ENCODE data around the gene SCAMP4.
"Not testable (repeated sequence)": the region's sequence is repeated elsewhere in the genome, so short reads cannot be mapped to it uniquely, and the experiment has no call there.

Gene SCAMP4

DNA sequence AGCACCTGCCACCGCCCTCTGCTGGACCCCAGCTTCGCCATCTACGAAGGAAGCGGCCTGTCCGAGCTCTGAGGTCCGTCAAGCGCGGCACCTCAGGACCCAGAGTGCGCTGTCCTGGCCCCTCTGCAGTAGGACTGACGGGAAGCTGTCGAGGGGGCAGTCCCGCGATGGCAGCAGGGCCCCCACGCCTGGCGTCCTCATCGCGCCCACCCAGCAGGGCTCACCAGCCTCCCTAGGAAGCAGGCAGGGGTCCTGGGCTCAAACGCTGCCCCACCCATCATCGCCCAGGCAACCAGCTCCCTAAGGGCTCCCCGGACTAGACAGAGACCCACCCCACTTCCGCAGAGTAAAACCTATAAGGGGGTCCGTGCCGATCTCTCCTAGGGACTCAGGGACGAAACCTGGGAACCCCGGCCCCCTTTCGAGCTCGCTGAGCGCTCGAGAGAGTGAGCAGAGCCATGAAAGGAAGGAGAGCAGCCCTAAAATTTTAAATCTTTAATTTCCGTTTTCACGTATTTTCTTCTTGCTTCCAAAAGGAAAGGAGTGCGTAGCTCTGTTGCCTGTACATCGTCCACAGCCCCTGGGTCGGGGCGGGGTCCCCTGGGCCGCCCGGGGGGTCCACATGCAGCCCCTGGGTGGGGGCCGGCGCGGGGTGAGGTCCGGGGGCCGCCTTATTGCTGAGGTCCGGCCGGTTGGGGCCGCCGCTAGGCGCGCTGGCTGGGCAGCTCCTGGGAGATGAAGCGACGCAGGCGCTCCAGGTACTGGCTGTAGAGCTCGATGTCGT, 28.5 kb upstream of the SCAMP4 start:
- H3K4me1 Mint-ChIP-seq, result peaks cover 14% of the 10 kb centered on the region
- H3K36me3 Mint-ChIP-seq, H3K27me3 Mint-ChIP-seq, H3K9me3 Mint-ChIP-seq: not testable (repeated sequence)
- H3K4me3 Mint-ChIP-seq, result peak overlapping the region; percentile 98
- H3K27ac Mint-ChIP-seq, result peak overlapping the region; percentile 86

DNA sequence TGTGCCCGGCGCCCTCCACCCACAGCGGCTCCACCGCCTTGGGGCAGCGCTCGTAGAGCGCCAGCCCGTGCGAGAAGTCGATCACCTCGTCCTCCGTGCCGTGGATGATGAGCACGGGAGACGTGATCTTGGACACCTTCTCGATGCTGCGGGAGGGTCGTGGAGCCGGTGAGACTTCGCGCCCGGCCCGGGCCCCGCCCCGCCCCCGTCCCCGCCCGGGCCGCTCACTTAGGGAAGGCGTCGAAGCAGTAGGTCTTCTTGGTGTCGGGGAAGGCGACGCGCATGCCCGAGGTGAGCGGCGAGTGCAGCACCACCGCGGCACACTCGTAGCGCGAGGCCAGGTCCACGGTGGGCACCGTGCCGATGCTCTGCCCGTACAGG, 27.9 kb upstream of the SCAMP4 start:
- H3K4me1 Mint-ChIP-seq, result peaks cover 18% of the 10 kb centered on the region

DNA sequence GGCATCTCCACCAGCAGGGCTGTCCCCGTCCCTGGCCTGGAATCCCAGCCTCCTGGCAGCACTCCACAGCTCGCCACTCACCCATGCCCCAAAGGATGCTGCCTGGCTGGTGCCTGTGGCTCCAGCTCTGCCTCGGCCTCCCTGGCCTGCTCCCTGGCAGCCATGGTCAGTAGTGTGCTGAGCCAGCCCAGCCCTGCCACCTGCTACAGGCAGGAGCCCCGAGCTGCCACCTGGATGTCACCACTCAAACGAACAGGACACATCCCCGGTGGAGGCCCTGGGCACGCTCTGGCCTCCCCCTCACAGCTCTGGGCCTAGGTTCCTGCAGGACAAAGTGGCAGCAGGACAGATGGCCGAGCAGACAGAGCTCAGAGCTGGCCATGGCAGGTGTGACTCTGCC, 26.6 kb upstream of the SCAMP4 start:
- not testable (repeated sequence) for H3K4me3 Mint-ChIP-seq, H3K27ac Mint-ChIP-seq, H3K27me3 Mint-ChIP-seq, H3K9me3 Mint-ChIP-seq, H3K36me3 Mint-ChIP-seq
- H3K4me1 Mint-ChIP-seq, result peaks cover 31% of the 10 kb centered on the region

More for the DNA sequence above, 27.9 kb upstream of the SCAMP4 start:
- not testable (repeated sequence) for H3K4me3 Mint-ChIP-seq, H3K27me3 Mint-ChIP-seq, H3K36me3 Mint-ChIP-seq, H3K9me3 Mint-ChIP-seq, H3K27ac Mint-ChIP-seq

DNA sequence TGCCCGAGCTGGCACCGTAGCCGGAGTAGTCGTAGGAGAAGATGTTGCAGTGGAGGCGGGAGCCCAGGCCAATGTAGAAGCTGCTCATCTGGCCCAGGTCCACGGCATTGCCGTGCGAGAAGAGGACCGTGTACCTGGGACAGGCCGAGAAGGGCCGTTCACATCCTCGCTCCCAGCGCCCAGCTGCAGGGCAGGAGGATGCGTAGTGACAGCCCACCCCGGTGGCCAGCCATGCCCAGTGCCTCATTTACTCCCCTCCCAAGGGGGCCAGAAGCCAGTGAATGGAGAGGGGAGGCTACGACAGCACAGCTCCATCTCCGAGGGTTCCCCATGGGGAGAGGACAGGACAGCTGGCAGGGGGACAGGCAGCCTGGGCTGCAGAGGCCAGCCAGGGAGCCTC, 25.2 kb upstream of the SCAMP4 start:
- H3K27me3 Mint-ChIP-seq, H3K36me3 Mint-ChIP-seq, H3K4me3 Mint-ChIP-seq, H3K9me3 Mint-ChIP-seq: not testable (repeated sequence)
- Mint-ChIP-seq H3K27ac (peak overlapping the region; percentile 30), H3K4me1 (peaks cover 29% of the 10 kb centered on the region)

DNA sequence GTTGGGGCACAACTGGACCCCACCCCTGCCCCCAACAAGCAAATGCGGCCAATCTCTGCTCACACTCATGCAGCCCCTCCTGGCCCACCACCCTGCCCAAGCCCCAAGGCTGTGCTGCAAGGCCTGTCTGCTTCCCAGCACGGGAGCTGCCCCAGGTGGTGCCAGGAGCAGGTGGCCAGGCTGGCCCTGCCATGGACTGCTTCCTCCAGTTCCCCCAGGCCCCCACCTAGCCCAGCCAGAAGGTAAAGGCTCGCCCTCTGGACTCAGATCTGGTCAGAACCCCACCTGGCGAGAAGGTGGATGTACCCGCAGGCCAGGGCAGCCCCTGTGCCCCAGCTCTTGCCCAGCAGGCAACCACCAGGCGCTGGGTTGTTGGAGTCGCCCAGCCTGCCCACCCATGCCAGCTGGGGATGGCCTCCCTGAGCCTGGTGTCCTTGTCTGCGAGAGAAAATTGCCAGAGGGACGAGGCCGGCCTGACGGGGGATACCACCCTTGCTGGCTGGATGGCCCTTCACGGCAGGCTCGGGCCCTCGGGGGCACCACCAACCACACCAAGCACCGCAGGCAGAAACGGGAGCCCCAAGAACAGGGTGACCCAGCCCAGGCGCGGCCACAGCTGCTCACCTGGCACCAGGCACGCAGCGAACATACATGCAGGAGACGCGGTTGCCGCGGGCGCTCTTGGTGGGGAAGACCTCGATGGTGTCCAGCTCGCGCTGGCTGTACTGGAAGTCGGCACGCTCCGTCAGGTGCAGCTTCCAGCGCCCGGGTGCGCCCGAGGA, 24.4 kb upstream of the SCAMP4 start:
- Mint-ChIP-seq H3K4me3 (peak overlapping the region; percentile 47), H3K27me3 (no peaks in the 10 kb centered on the region), H3K27ac (no peak overlapping the region), H3K9me3 (no peaks in the 10 kb centered on the region), H3K4me1 (peaks cover 28% of the 10 kb centered on the region), H3K36me3 (peaks cover 3% of the 10 kb centered on the region)

DNA sequence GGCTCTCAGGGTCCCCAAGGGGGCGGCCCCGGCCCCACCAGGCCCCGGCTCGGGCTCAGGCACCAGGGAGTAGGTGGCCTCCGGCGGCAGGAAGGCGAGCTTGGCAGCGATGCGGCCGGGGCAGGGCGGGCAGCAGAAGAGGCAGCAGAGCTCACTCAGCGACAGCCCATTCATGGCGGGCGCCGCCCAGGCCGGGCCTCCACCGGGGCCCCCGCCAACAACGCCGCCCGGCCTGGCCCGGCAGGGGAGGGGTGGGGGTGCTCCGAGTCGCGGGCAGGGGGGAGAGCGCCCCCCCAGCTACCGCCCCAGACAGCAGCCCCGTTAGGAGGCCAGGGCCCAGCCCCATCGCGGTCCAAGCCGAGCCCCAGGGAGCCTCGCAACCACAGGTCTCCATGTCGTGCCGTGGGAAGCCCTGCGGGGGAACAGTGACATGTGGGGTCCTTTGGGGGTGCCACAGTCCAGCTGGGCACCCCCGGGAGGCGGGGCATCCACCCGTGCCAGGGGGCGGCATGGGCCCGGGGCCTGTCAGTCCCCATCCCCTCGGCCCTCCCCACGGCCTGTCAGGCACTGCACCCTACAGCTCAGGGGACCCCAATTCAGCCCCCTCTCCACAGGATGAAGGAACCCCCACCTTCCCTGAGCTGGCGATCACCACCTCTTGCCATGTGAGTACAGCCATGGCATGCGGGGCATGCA, 23.7 kb upstream of the SCAMP4 start:
- not testable (repeated sequence) for H3K9me3 Mint-ChIP-seq, H3K36me3 Mint-ChIP-seq, H3K27me3 Mint-ChIP-seq
- peaks cover 28% of the 10 kb centered on the region for H3K4me1 Mint-ChIP-seq
- H3K4me3 Mint-ChIP-seq, result peak overlapping the region; percentile 100
- H3K27ac Mint-ChIP-seq, result peak overlapping the region; percentile 69

DNA sequence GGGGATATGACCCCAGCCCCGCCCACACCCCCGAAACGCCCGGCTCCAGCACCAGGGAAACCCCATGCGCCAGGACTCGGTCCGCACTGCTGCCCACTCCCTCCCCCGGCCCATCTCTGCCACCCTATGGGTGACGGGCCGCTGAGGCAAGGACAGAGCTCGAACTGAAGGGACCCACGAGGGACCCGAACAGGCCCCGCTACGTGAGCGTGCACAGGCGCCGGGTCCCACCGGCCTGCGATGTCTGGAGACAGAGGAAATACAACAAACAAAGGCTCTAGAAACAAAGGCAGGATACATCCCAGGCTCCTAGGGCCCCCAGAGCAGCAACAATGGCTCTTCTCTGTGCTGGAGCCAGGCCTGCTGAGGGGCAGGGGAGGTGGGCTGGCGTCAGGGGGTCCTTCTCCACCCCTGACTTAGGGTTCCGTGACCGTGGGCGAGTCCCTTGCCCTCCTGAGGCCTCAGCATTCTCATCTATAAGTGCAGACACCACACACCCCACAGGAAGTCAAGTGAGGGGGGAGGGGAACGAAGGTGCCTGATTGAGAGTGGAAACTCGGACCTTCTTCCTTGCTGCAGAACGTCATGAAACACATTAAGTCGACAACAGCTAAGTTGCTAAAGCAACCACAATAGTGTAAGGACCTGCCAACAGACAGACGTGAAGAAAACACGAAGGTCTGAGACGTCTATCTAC, 23.0 kb upstream of the SCAMP4 start:
- Mint-ChIP-seq H3K4me3 (peak overlapping the region; percentile 100), H3K9me3 (no peaks in the 10 kb centered on the region), H3K36me3 (peaks cover 3% of the 10 kb centered on the region), H3K27ac (peak overlapping the region; percentile 69), H3K27me3 (no peaks in the 10 kb centered on the region), H3K4me1 (peaks cover 28% of the 10 kb centered on the region)

DNA sequence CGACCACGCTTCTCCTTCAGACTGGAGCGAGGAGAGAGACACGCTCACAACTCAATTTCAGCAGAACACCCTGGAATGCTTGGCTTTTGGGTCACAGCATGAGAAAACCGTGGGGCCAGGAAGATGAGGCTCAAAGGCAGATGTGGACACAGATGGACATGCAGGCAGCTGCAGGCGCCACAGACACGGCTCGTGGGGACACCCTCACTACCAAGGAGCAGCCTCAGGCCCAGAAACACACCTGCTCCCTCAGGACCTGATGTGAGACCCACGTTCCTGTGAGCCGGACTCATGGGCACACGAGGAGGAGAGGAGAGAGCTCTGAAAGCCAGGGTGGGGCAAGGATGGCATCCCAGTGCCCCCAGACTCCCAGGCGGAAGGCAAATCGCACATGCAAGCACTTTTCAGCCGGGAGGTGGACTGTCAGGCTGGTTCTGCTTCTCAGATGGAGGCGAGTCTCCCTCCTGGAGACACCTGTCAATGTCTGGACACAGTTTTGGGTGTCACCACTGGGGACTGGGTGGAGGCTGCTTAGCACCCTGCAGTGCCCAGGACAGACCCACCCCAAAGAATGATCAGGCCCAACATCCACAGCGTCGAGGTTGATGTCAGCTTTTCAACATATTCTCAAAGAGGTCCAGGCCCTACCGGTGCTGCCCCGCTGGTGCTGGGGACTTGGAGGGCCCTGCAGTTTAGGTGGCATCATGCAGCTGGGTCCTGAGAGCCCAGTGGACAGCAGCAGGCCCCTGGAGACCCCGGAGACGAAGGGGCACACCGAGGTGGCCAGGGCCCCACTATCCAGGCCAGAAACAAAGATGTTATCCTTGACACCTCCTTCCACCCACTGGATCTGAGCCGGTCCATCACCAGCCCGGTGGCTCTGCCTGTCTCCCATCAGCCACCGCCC, 22.2 kb upstream of the SCAMP4 start:
- Mint-ChIP-seq H3K4me3 (peak overlapping the region; percentile 100), H3K4me1 (peaks cover 28% of the 10 kb centered on the region), H3K36me3 (peaks cover 3% of the 10 kb centered on the region), H3K27ac (peak overlapping the region; percentile 99), H3K27me3 (no peaks in the 10 kb centered on the region), H3K9me3 (no peaks in the 10 kb centered on the region)

DNA sequence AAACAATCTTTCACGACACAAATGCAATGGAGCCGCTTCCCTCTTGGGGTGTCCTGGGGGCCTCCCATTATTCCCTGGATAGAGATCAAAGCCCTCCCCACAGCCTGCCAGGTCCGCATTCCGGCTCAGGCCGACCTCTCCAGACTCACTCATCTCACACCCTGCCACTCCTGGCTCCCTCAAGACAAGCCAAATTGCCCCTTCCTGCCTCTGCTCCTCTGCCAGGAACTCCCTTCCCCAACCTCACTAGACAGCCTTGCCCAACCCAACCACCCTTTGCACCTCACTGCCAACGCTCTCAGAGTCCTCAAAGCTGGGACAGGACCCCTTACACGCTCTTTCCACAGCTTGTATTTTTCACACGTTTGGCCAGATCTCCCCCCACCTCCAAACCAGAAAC, 21.4 kb upstream of the SCAMP4 start:
- Mint-ChIP-seq H3K9me3 (no peaks in the 10 kb centered on the region), H3K4me1 (peaks cover 28% of the 10 kb centered on the region), H3K36me3 (peaks cover 3% of the 10 kb centered on the region), H3K4me3 (peak overlapping the region; percentile 100), H3K27ac (peak overlapping the region; percentile 99), H3K27me3 (no peaks in the 10 kb centered on the region)

DNA sequence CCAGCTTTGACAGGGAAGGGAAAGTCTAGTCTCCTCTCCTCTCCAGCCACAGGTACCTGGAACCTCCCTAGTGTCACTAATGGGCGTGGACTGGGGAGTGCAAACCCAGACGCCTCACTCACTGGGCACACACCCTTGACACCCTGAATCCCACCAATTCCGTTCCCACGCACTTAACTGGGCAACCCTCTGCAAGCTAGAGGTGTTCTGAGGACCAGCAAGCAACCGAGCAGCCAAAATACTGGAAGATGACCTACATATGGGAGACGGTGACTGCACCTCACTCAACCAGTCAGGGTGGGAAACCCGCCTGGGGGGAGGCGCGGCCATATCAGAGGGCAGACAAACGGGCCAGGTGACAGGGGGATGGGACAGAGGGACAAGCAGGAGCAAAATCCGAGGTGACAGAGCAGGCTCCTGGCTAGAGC, 20.9 kb upstream of the SCAMP4 start:
- no peaks in the 10 kb centered on the region for H3K27me3 Mint-ChIP-seq
- H3K4me1 Mint-ChIP-seq, result peaks cover 28% of the 10 kb centered on the region
- peaks cover 3% of the 10 kb centered on the region for H3K36me3 Mint-ChIP-seq
- peak overlapping the region; percentile 99 for H3K27ac Mint-ChIP-seq
- H3K4me3 Mint-ChIP-seq, result peak overlapping the region; percentile 100
- H3K9me3 Mint-ChIP-seq, result no peaks in the 10 kb centered on the region

DNA sequence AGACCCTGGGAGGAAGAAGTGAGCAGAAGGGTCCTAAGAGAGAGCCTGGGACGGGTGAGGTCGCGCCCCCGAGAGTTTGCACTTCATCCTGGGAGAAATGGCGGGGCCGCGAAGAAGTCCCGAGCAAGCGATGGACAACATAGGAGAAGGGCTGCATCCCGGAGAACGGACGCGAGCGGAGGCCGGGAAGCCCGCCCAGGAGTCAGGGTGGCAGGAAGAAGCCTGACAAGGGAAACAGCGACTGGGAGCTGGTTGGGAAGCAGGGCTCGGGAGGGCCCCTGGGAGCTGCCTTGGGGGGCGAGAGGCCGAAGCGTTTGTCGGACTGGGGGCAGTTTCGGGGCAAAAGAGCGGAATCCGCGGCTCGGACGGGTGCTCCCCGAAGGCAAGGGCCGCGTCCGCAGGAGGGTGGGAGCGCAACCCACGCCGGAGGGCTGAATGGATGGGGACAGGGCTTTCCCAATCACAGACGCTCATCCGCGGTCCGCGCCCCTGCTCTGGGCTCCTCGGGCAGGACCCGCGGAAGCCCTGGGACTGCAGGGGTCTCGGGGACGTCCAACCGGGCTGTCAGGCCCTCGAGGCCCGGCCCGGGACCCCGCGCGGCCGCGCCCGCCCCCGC, 20.4 kb upstream of the SCAMP4 start:
- peak overlapping the region; percentile 99 for H3K27ac Mint-ChIP-seq
- no peaks in the 10 kb centered on the region for H3K9me3 Mint-ChIP-seq
- peak overlapping the region; percentile 100 for H3K4me3 Mint-ChIP-seq
- peaks cover 28% of the 10 kb centered on the region for H3K4me1 Mint-ChIP-seq
- H3K27me3 Mint-ChIP-seq, result no peaks in the 10 kb centered on the region
- H3K36me3 Mint-ChIP-seq, result peaks cover 3% of the 10 kb centered on the region

DNA sequence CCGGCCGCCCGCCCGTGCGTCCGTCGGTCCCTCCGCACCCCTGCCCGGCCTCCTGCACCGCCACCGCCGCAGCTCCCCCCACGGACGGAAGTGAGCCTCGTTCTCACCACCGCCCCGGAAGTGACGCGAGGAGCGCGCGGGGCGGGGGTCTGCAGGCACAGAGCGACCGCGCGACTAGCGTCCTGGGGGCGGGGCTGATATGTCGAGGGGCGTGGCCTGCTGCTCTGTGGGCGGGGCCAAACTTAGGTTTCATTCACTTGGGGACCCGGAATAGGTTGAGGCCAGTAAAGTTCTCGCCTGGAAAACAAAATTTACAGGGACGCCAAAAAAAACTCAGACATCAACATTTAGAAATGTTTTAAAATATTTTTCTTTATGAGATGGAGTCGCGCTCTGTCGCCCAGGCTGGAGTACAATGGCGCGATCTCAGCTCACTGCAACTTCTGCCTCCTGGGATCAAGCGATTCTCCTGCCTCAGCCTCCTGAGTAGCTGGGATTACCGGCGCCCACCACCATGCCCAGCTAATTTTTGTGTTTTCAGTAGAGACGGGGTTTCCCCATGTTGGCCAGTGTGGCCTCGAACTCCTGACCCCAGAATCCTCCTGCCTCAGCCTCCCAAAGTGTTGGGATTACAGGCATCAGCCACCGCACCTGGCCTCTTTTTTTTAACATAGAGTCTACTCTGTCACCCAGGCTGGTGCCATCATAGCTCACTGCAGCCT, 19.6 kb upstream of the SCAMP4 start, which contains the start of gene ABHD17A:
Gene ABHD17A, minus strand, starts transcription at position 99 of the 722 bp plus-strand sequence. CDS start 3,930 bp downstream, outside the sequence.
- H3K36me3 Mint-ChIP-seq, H3K27me3 Mint-ChIP-seq, H3K9me3 Mint-ChIP-seq: not testable (repeated sequence)
- H3K4me1 Mint-ChIP-seq, result peaks cover 32% of the 10 kb centered on the region
- peak within 1 kb of the TSS; percentile 99 for H3K27ac Mint-ChIP-seq
- H3K4me3 Mint-ChIP-seq, result peak within 1 kb of the TSS; percentile 100

DNA sequence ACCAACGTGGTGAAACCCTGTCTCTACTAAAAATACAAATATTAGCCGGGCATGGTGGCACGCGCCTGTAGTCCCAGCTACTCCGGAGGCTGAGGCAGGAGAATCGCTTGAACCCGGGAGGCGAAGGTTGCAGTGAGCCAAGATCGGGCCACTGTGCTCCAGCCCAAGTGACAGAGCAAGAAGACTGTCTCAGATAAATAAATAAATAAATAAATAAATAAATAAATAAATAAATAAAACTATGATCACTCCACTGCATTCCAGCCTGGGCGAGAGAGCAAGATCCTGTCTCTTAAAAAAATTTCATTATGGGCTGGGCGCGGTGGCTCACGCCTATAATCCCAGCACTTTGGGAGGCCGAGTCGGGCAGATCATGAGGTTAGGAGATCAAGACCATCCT, 18.8 kb upstream of the SCAMP4 start:
- peaks cover 32% of the 10 kb centered on the region for H3K4me1 Mint-ChIP-seq
- H3K27me3 Mint-ChIP-seq, H3K36me3 Mint-ChIP-seq, H3K4me3 Mint-ChIP-seq, H3K27ac Mint-ChIP-seq, H3K9me3 Mint-ChIP-seq: not testable (repeated sequence)

DNA sequence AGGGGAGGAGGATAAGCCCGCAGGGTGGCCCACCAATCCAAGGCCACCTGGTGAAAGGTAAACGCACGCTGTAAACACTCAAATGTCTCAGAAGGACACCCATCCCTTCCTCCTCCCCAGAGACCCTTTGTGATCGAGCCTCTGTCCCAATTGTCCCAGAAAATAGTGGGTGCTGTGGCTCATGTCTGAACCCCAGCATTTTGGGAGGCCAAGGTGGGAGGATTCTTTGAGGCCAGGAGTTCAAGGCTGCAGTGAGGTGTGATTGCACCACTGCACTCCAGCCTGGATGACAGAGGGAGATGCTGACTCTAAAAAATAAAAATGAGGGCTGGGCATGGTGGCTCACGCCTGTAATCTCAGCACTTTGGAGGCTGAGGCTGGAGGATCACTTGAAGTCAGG, 16.8 kb upstream of the SCAMP4 start:
- no peaks in the 10 kb centered on the region for H3K27me3 Mint-ChIP-seq
- H3K27ac Mint-ChIP-seq, result no peak overlapping the region
- peaks cover 18% of the 10 kb centered on the region for H3K4me1 Mint-ChIP-seq
- H3K36me3 Mint-ChIP-seq, result peaks cover 3% of the 10 kb centered on the region
- no peak overlapping the region for H3K4me3 Mint-ChIP-seq
- H3K9me3 Mint-ChIP-seq, result no peaks in the 10 kb centered on the region

Data from activated naive CD4-positive, alpha-beta T cell treated with anti-CD3 and anti-CD28 coated beads, Interleukin-2, amount 50 U/mL, for 24 hours (primary cell).